A549 (cell line): ENCODE measurements around the gene NRSN2. TPM values are rescaled to one million over a fixed set of nuclear protein-coding genes. Genes with fewer than 3 reads are reported as not detected.

ENCODE experiments used
- ATAC-seq, 2 experiments: fragments of 200-7000 bp in 1 of 2; fragments of >200 bp in 1 of 2; cut with Nextera tagmentation in 1 of 2; cut with Tn5 transposase in 1 of 2; 3 replicates each; pipeline versions ENCODE4 v1.8.0 to v1.9.1; 2018 to 2020; ENCODE audit warnings: mild to moderate bottlenecking in 1 of 2, moderate library complexity in 1 of 2
- CTCF ChIA-PET: fragments of 300-600 bp; sonication (Branson Sonifier 250); formaldehyde crosslinking; extraction: SDS; loops from one replicate; lab custom pipeline; 2021; ENCODE audit warnings: antibody characterized with exemption, inconsistent platforms; lab: Yijun Ruan, JAX
- POLR2A ChIA-PET: fragments of 350-600 bp; formaldehyde crosslinking; extraction: SDS; loops from one replicate; lab custom pipeline; 2021; ENCODE audit warnings: antibody characterized with exemption, inconsistent platforms; lab: Yijun Ruan, JAX
- DNase-seq, 2 experiments: peaks; one replicate each; pipeline versions ENCODE4 v3.0.0 to v3.0.0-alpha.2; 2011 to 2016; ENCODE audit warnings: low read depth in 1 of 2, low spot score in 1 of 2
- FAIRE-seq: peaks from 2 replicates; lab custom pipeline; 2011; peaks lifted over from hg19 to GRCh38; lab: Jason Lieb, UNC
- H3K27ac ChIP-seq, 2 experiments: fragments of >200 bp; sonication (Bioruptor Twin); formaldehyde crosslinking; 3 replicates each; pipeline ENCODE4 v1.5.1; 2016 to 2017
- H3K4me1 ChIP-seq: fragments of >200 bp; sonication (Bioruptor Twin); formaldehyde crosslinking; 3 replicates; pipeline ENCODE4 v1.6.1; 2016
- H3K4me2 ChIP-seq: fragments of >200 bp; sonication (Bioruptor Twin); formaldehyde crosslinking; 3 replicates; pipeline ENCODE4 v1.6.1; 2016
- H3K4me3 ChIP-seq: fragments of >200 bp; sonication (Bioruptor Twin); formaldehyde crosslinking; 3 replicates; pipeline ENCODE4 v1.5.1; 2016
- H3K9me3 ChIP-seq: fragments of >200 bp; sonication (Bioruptor Twin); formaldehyde crosslinking; 3 replicates; pipeline ENCODE4 v1.6.1; 2016
- CBX2 ChIP-seq: fragments of 200-600 bp; sonication (generic); IDR thresholded peaks from 2 replicates; pipeline ENCODE4 v1.6.1; 2016; ENCODE audit warnings: low read depth, mild to moderate bottlenecking, borderline replicate concordance
- CEBPB ChIP-seq, 2 experiments: fragments of >200 bp in 1 of 2; sonication (Bioruptor Twin) in 1 of 2; formaldehyde crosslinking in 1 of 2; IDR thresholded peaks; 2 replicates each; pipeline ENCODE4 v1.6.1; 2012 to 2016
- CHD2 ChIP-seq: fragments of 150-350 bp; IDR thresholded peaks from 2 replicates; pipeline ENCODE4 v1.6.1; 2014; ENCODE audit warnings: low read length; ENCODE audit not compliant: partially characterized antibody
- E2F6 ChIP-seq: IDR thresholded peaks from 2 replicates; pipeline ENCODE4 v1.6.1; 2012; ENCODE audit warnings: low read depth, borderline replicate concordance
- EHMT2 ChIP-seq: fragments of 200-600 bp; sonication (generic); IDR thresholded peaks from 2 replicates; pipeline ENCODE4 v1.6.1; 2016; ENCODE audit warnings: antibody characterized with exemption, low read depth, mild to moderate bottlenecking, moderate library complexity
- EP300 ChIP-seq, 2 experiments: fragments of >200 bp; sonication (Bioruptor Twin); formaldehyde crosslinking; IDR thresholded peaks; 2 replicates in 1 of 2; 3 replicates in 1 of 2; pipeline ENCODE4 v1.6.1; 2016 to 2017
- ESRRA ChIP-seq: fragments of 150-350 bp; IDR thresholded peaks from 2 replicates; pipeline ENCODE4 v1.6.1; 2014; ENCODE audit warnings: mild to moderate bottlenecking, low read length, borderline replicate concordance
- FOSL2 ChIP-seq, 2 experiments: fragments of 450-650 bp in 1 of 2; fragments of >200 bp in 1 of 2; sonication (Bioruptor Twin) in 1 of 2; formaldehyde crosslinking; IDR thresholded peaks; 2 replicates each; pipeline versions ENCODE4 v1.5.0 to v1.6.1; 2016 to 2020; ENCODE audit warnings: mild to moderate bottlenecking in 1 of 2, moderate library complexity in 1 of 2
- GATA3 ChIP-seq: IDR thresholded peaks from 2 replicates; pipeline ENCODE4 v1.6.1; 2012; ENCODE audit warnings: borderline replicate concordance
- HEYL ChIP-seq: fragments of 250-450 bp; sonication (Bioruptor Pico); IDR thresholded peaks from 2 replicates; pipeline ENCODE4 v1.8.0; 2021; ENCODE audit warnings: mild to moderate bottlenecking, moderate library complexity
- HMGXB4 ChIP-seq: fragments of 250-450 bp; sonication (Bioruptor Pico); IDR thresholded peaks from 2 replicates; pipeline ENCODE4 v1.5.0; 2021; ENCODE audit warnings: mild to moderate bottlenecking, moderate library complexity, borderline replicate concordance
- HOXA7 ChIP-seq: fragments of 250-450 bp; sonication (Bioruptor Pico); IDR thresholded peaks from 2 replicates; pipeline ENCODE4 v1.5.0; 2020; ENCODE audit warnings: mild to moderate bottlenecking, moderate library complexity
- HOXB5 ChIP-seq: fragments of 250-450 bp; sonication (Bioruptor Pico); IDR thresholded peaks from 2 replicates; pipeline ENCODE4 v1.5.0; 2020; ENCODE audit warnings: mild to moderate bottlenecking, moderate library complexity
- KDM1A ChIP-seq: fragments of 200-600 bp; sonication (generic); IDR thresholded peaks from 2 replicates; pipeline ENCODE4 v1.6.1; 2016; ENCODE audit warnings: low read depth, mild to moderate bottlenecking
- KDM5A ChIP-seq: fragments of 200-600 bp; sonication (generic); IDR thresholded peaks from 2 replicates; pipeline ENCODE4 v1.6.1; 2016; ENCODE audit warnings: antibody characterized with exemption, mild to moderate bottlenecking
- MAFK ChIP-seq: fragments of 450-650 bp; IDR thresholded peaks from 2 replicates; pipeline ENCODE4 v1.6.1; 2014; ENCODE audit not compliant: partially characterized antibody
- MAX ChIP-seq: IDR thresholded peaks from 2 replicates; pipeline ENCODE4 v1.6.1; 2012
- NPAS2 ChIP-seq: fragments of 250-450 bp; sonication (Bioruptor Pico); IDR thresholded peaks from 2 replicates; pipeline ENCODE4 v1.8.0; 2022; ENCODE audit warnings: mild to moderate bottlenecking, moderate library complexity, borderline replicate concordance
- NR3C1 ChIP-seq: fragments of >200 bp; sonication (Bioruptor Twin); formaldehyde crosslinking; IDR thresholded peaks from 3 replicates; pipeline ENCODE4 v1.6.1; 2017
- POLR2AphosphoS2 ChIP-seq: conservative IDR thresholded peaks from 2 replicates; pipeline ENCODE4 v1.6.1; 2012; ENCODE audit warnings: low read length, improper control_type of control experiment, inconsistent platforms
- RAD21 ChIP-seq, 2 experiments: fragments of >200 bp in 1 of 2; sonication (Bioruptor Twin) in 1 of 2; formaldehyde crosslinking in 1 of 2; IDR thresholded peaks in 1 of 2; conservative IDR thresholded peaks in 1 of 2; 2 replicates in 1 of 2; 3 replicates in 1 of 2; pipeline ENCODE4 v1.6.1; 2012 to 2018; ENCODE audit warnings: inconsistent platforms in 1 of 2
- RNF2 ChIP-seq: fragments of 200-600 bp; sonication (generic); IDR thresholded peaks from 2 replicates; pipeline ENCODE4 v1.6.1; 2016; ENCODE audit warnings: low read depth, mild to moderate bottlenecking, antibody characterized with exemption, moderate library complexity, borderline replicate concordance
- SREBF2 ChIP-seq: fragments of 450-650 bp; IDR thresholded peaks from 2 replicates; pipeline ENCODE4 v1.6.1; 2014; ENCODE audit warnings: mild to moderate bottlenecking, moderate library complexity
- ZC3H11A ChIP-seq: fragments of 450-650 bp; IDR thresholded peaks from 2 replicates; pipeline ENCODE4 v1.6.1; 2014; ENCODE audit warnings: antibody characterized with exemption, mild to moderate bottlenecking
- ZFP36 ChIP-seq: fragments of 450-650 bp; IDR thresholded peaks from 2 replicates; pipeline ENCODE4 v1.6.1; 2014; ENCODE audit warnings: borderline replicate concordance; ENCODE audit not compliant: partially characterized antibody
- ZSCAN20 ChIP-seq: fragments of 250-450 bp; sonication (Bioruptor Pico); IDR thresholded peaks from 2 replicates; pipeline ENCODE4 v1.8.0; 2022; ENCODE audit warnings: mild to moderate bottlenecking, moderate library complexity
- WGBS: methylation state at CpG from one replicate; pipeline ENCODE4 v1.1.6; 2017; ENCODE audit errors: missing lambda C conversion rate; 5-methylcytosine and 5-hydroxymethylcytosine counted together
- polyA plus RNA-seq, 4 experiments: library from polyadenylated mRNA; depleted of rRNA in 3 of 4; stranded (reverse); fragments of >200 nt; fragmentation: RNase III in 1 of 4; extraction: RNeasy Plus Mini Kit Qiagen cat#74134 plus additional on column Dnase treatment in 1 of 4; gene quantifications; 2 replicates in 3 of 4; 3 replicates in 1 of 4; pipeline ENCODE4 v1.2.3, GENCODE V29; 2011 to 2017
- TF ChIP-seq, protein P1 (sequence below): IDR thresholded peaks from 2 replicates; pipeline ENCODE4 v1.6.1; 2012
- TF ChIP-seq, protein P2 (sequence below): fragments of 250-450 bp; sonication (Bioruptor Pico); IDR thresholded peaks from 2 replicates; pipeline ENCODE4 v1.5.0; 2020; ENCODE audit warnings: low read depth, mild to moderate bottlenecking, moderate library complexity
- TF ChIP-seq, protein P3 (sequence below): fragments of >200 bp; sonication (Bioruptor Twin); formaldehyde crosslinking; IDR thresholded peaks from 2 replicates; pipeline ENCODE4 v1.6.1; 2016
- TF ChIP-seq, protein P4 (sequence below): fragments of >200 bp; sonication (Bioruptor Twin); formaldehyde crosslinking; IDR thresholded peaks from 3 replicates; pipeline ENCODE4 v1.6.1; 2016

NRSN2 gene
- polyA plus RNA-seq, 2 of the 4 experiments (the other 2 are of a cell fraction) = 47.5 to 74.8 TPM

DNA sequence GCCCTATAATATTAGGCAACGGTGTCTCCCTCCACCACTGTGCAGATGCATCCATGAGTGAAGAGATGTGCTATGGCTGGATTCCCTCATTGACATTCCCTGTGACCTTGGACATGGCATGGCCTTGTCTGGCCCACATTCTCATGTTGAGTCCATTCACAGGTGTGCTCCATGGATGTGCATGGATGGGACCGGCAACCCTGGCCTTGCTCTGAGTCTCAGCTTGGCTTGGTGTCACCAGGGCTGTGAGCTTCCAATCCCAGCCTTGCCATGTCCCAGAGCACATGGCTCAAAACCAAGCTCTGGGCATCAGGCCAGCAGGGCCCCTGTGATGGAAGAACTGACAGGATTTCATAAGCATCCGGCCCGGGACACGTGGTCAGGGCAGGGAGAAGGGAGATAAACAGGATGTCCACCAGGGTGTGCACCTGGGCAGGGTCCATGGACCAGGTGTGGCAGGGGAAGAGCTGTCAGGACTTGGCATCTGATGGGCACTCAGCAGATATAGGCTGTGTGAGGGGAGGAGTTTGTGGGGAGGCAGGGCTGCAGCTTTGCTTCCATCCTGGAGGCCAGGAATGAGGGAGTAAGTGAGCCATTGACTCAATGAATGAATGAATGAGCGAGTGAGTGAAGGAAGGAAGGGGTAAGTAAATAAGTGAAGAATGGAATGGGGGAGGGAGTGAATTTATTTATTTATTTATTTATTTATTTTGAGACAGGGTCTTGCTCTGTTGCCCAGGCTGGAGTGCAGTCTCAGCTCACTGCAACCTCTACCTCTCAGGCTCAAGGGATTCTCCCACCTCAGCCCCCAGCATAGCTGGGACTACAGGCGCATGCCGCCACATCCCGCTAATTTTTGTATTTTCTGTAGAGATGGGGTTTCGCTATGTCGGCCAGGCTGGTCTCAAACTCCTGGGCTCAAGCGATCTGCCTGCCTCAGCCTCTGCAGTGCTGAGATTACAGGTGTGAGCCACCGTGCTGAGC, 15.7 kb downstream of the NRSN2 start:
- ATAC-seq (peak; percentile 84 to 85), FAIRE-seq (peak; percentile 90), DNase-seq (peak; percentile 94 to 98)
- 70% methylated on average over 13 of the region's 13 CpGs for WGBS
- H3K27ac ChIP-seq = peak overlapping the region; percentile 94 to 98
- ChIA-PET POLR2A (interaction anchor here (0.8 to 7.1 kb wide), 15 partner anchors 9 to 181 kb away, joined by 3 to 147 read pairs (median 6); partner anchors contain the start of genes CSNK2A1, NRSN2, RBCK1 and SOX12), CTCF (interaction anchor here (0.6 to 50.3 kb wide), 32 partner anchors 10 to 377 kb away, joined by 3 to 1229 read pairs (median 6); partner anchors contain the start of genes TBC1D20 and TRIB3)
- no peaks in the 10 kb centered on the region for H3K9me3 ChIP-seq
- H3K4me2 ChIP-seq = peak overlapping the region; percentile 67
- H3K4me1 ChIP-seq = peaks cover 86% of the 10 kb centered on the region
- H3K4me3 ChIP-seq = peak overlapping the region; percentile 10; the same call in 1 of the 3 replicates
- TF ChIP-seq NPAS2 (no peak; the same call in 1 of the 2 replicates), KDM5A (no peak), EP300 (IDR thresholded peaks at IDR 0.05) (peak in 1 of 2 experiments; percentile 62; a peak in 1 of 5 replicates), ESRRA (no peak), NR3C1 (no peak), RNF2 (no peak), GATA3 (no peak), POLR2AphosphoS2 (no peak), ZC3H11A (no peak; the same call in 1 of the 2 replicates), MAFK (peak; percentile 39), CEBPB (IDR thresholded peaks at IDR 0.05) (peak; percentile 65 to 86; a peak in 3 of 4 replicates), HOXB5 (CRISPR knock-in tag) (no peak; the same call in 1 of the 2 replicates), KDM1A (no peak), CBX2 (no peak), E2F6 (peak; percentile 51; the same call in 1 of the 2 replicates), MAX (peak; percentile 100), HMGXB4 (CRISPR knock-in tag) (no peak), SREBF2 (no peak), FOSL2 (IDR thresholded peaks at IDR 0.05) (no peak), FOSL2 (CRISPR knock-in tag; IDR thresholded peaks at IDR 0.05) (no peak), HOXA7 (CRISPR knock-in tag) (no peak), HEYL (peak; percentile 68; the same call in 1 of the 2 replicates), ZFP36 (no peak), RAD21 (conservative IDR thresholded peaks at IDR 0.05 in 1 of 2, IDR thresholded peaks at IDR 0.05 in 1 of 2) (peak; percentile 80 to 91), EHMT2 (no peak), ZSCAN20 (CRISPR knock-in tag) (no peak), CHD2 (no peak)
- TF ChIP-seq, protein P1, sequence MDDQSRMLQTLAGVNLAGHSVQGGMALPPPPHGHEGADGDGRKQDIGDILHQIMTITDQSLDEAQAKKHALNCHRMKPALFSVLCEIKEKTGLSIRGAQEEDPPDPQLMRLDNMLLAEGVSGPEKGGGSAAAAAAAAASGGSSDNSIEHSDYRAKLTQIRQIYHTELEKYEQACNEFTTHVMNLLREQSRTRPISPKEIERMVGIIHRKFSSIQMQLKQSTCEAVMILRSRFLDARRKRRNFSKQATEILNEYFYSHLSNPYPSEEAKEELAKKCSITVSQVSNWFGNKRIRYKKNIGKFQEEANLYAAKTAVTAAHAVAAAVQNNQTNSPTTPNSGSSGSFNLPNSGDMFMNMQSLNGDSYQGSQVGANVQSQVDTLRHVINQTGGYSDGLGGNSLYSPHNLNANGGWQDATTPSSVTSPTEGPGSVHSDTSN = no peak
- TF ChIP-seq, protein P2, sequence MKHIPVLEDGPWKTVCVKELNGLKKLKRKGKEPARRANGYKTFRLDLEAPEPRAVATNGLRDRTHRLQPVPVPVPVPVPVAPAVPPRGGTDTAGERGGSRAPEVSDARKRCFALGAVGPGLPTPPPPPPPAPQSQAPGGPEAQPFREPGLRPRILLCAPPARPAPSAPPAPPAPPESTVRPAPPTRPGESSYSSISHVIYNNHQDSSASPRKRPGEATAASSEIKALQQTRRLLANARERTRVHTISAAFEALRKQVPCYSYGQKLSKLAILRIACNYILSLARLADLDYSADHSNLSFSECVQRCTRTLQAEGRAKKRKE (CRISPR knock-in tag) = no peak
- TF ChIP-seq, protein P3, sequence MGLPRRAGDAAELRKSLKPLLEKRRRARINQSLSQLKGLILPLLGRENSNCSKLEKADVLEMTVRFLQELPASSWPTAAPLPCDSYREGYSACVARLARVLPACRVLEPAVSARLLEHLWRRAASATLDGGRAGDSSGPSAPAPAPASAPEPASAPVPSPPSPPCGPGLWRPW = no peak
- TF ChIP-seq, protein P4, sequence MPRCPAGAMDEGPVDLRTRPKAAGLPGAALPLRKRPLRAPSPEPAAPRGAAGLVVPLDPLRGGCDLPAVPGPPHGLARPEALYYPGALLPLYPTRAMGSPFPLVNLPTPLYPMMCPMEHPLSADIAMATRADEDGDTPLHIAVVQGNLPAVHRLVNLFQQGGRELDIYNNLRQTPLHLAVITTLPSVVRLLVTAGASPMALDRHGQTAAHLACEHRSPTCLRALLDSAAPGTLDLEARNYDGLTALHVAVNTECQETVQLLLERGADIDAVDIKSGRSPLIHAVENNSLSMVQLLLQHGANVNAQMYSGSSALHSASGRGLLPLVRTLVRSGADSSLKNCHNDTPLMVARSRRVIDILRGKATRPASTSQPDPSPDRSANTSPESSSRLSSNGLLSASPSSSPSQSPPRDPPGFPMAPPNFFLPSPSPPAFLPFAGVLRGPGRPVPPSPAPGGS = 0 out of 3 replicates have a peak, but pooled peaks have one; percentile 48
